ENCODE data around the gene PDE4D. TPM values are rescaled to one million over a fixed set of nuclear protein-coding genes. Genes with fewer than 3 reads are reported as not detected.

The PDE4D gene
- total RNA-seq, 1 donor from 2014 or later = 6.8 TPM

DNA sequence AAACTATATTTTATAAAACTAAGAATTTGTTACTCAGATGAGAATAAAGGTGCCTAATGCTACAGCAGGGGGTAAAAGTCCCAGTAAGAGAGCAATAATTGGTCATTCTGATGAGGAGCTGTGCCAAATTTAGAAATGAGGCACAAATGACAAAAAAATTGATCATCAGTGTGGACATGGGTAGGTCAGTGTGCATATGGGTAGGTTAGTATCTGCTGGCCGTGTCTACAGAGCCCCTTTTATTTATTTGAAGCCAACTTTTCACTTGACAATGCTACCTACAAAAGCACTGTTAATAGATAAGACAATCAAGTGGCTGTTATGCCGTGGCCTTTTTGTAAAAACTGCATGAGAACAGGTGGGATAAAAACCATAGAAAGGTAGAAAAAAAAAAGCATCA lies 856.1 kb downstream of the PDE4D start:
- Histone ChIP-seq H3K27me3 (ENCODE audit: control insufficient read depth, insufficient read depth, low read length) (no peaks in the 10 kb centered on the region), H3K4me3 (ENCODE audit: low read depth, low read length) (no peak overlapping the region), H3K36me3 (ENCODE audit: control insufficient read depth, insufficient read depth, low read length) (no peaks in the 10 kb centered on the region)
- no peak for FAIRE-seq
- DNase-seq (ENCODE audit: low read depth) = no peak
- TF ChIP-seq, protein P1, sequence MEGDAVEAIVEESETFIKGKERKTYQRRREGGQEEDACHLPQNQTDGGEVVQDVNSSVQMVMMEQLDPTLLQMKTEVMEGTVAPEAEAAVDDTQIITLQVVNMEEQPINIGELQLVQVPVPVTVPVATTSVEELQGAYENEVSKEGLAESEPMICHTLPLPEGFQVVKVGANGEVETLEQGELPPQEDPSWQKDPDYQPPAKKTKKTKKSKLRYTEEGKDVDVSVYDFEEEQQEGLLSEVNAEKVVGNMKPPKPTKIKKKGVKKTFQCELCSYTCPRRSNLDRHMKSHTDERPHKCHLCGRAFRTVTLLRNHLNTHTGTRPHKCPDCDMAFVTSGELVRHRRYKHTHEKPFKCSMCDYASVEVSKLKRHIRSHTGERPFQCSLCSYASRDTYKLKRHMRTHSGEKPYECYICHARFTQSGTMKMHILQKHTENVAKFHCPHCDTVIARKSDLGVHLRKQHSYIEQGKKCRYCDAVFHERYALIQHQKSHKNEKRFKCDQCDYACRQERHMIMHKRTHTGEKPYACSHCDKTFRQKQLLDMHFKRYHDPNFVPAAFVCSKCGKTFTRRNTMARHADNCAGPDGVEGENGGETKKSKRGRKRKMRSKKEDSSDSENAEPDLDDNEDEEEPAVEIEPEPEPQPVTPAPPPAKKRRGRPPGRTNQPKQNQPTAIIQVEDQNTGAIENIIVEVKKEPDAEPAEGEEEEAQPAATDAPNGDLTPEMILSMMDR (IDR thresholded peaks at IDR 0.05; ENCODE audit: insufficient read depth, low read length, severe bottlenecking) = no peak

DNA sequence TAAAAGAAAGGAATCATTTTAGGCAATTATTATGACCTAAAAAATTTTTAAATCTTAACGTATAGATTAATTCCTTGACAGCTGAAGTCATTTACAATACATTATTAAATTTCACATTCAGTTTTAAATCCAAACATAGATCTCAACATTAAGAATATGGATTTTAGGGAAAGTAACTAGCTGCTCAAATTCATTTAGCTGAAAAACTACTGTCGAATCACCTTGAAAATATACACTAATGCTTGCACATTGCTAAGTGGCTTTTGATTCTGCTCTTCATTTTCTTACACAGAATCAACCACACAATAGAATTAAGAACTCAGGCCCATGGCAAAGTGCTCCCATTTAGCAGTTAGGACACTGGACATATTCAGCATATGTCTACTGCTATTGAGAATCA lies 856.5 kb downstream of the PDE4D start:
- no peaks in the 10 kb centered on the region for H3K27me3 ChIP-seq (ENCODE audit: control insufficient read depth, insufficient read depth, low read length)
- no peak for DNase-seq (ENCODE audit: low read depth)
- H3K4me3 ChIP-seq (ENCODE audit: low read depth, low read length) = no peak overlapping the region
- FAIRE-seq = no peak
- TF ChIP-seq, protein P1 (IDR thresholded peaks at IDR 0.05; ENCODE audit: insufficient read depth, low read length, severe bottlenecking) = no peak
- H3K36me3 ChIP-seq (ENCODE audit: control insufficient read depth, insufficient read depth, low read length) = no peaks in the 10 kb centered on the region

DNA sequence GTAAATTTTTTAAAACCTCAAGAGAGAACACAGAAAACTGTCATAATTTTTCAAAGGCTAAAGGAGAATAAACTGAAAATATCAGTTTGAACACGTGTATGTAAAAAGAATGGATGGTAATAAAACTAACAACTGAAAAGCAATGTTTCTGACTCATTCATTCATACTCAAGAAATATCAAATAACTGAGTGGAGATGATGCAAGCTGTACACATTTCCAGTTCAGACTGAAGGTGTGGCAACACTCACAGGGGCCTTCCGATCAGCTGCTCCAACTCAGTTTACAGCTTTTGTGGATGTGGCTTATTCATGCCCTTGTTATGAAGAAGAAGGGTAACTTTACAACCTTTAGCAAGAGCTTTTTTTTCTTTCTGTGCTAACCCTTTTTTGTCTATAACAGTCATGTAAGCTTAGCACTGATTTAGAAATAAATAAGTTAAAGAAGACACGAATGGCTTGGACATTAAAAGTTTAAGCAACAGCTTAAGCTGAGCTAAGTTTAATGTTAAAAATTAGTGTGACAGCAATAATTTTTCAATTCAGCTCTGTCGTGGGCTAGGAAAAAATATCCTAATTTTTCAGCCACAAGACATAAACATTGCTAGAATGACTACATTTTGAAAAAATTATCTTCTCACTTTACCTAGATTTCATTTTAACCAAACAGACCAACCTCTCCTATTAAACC lies 857.1 kb downstream of the PDE4D start:
- TF ChIP-seq, protein P1 (IDR thresholded peaks at IDR 0.05; ENCODE audit: insufficient read depth, low read length, severe bottlenecking) = no peak
- FAIRE-seq (no peak), DNase-seq (ENCODE audit: low read depth) (peak; percentile 98)
- Histone ChIP-seq H3K4me3 (ENCODE audit: low read depth, low read length) (no peak overlapping the region), H3K27me3 (ENCODE audit: control insufficient read depth, insufficient read depth, low read length) (no peaks in the 10 kb centered on the region), H3K36me3 (ENCODE audit: control insufficient read depth, insufficient read depth, low read length) (no peaks in the 10 kb centered on the region)

DNA sequence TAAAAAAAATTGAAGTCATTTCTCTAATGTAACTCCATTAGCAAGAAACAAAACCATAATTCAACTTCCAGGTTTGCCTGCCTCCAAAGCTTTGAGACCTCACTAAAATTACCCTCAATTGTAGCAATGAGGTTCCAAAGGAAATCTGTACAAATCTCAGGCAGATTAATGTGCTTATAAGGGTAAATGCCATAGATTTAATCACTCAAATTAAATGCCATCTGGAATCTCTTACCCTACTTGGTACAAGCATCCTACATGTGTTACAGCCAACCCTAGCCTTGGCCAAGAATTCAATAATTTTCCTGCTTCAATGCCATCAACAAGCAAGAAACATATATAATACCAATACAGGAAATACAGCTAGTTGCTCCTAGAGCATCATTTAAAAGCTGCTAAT lies 857.8 kb downstream of the PDE4D start:
- FAIRE-seq = no peak
- H3K36me3 ChIP-seq (ENCODE audit: control insufficient read depth, insufficient read depth, low read length) = no peaks in the 10 kb centered on the region
- H3K4me3 ChIP-seq (ENCODE audit: low read depth, low read length) = no peak overlapping the region
- no peaks in the 10 kb centered on the region for H3K27me3 ChIP-seq (ENCODE audit: control insufficient read depth, insufficient read depth, low read length)
- DNase-seq (ENCODE audit: low read depth) = no peak
- TF ChIP-seq, protein P1 (IDR thresholded peaks at IDR 0.05; ENCODE audit: insufficient read depth, low read length, severe bottlenecking) = no peak

DNA sequence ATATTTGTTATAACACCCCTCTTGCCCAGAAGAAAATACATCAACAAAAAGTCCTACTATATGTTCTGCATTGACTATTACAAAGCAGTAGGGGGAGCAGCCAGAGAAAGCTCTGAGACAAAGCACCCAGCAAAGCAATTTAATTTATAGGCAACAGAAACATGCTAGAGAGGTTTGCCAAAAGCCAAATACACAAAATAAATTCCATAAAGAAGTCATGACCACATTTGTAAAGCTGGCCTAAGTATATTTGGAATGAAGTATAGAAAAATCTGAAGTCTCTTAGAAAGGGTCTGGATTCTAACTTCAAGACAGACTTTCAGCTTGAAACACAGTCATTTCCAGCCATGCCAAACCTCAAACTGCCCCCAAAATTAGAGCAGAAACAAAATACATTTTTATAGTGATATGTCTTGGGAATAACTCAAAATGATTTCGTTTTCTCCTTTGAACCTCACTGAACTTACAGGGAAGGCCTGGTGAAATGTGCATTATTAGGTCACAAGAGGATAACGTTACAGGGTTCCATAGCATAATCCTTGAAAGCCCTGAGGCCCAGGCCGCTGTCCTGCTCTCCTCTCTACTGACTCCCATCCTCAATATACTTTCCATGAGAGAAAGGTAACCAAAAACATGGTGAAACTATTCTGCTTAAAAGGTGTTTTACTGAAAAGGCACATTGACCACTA lies 858.9 kb downstream of the PDE4D start:
- Histone ChIP-seq H3K4me3 (ENCODE audit: low read depth, low read length) (no peak overlapping the region), H3K27me3 (ENCODE audit: control insufficient read depth, insufficient read depth, low read length) (no peaks in the 10 kb centered on the region), H3K36me3 (ENCODE audit: control insufficient read depth, insufficient read depth, low read length) (no peaks in the 10 kb centered on the region)
- TF ChIP-seq, protein P1 (IDR thresholded peaks at IDR 0.05; ENCODE audit: insufficient read depth, low read length, severe bottlenecking) = peak; percentile 54
- DNase-seq (ENCODE audit: low read depth) = peak; percentile 47
- no peak for FAIRE-seq

Measured in bronchial epithelial cell (primary cell).